Iris pigment epithelial cell (primary cell): Measurements from ENCODE around the gene CDH20.

Source experiments
- DNase-seq: peaks from one replicate; pipeline ENCODE4 v3.0.0-alpha.2; 2011; ENCODE audit warnings: low read depth

The CDH20 gene

DNA sequence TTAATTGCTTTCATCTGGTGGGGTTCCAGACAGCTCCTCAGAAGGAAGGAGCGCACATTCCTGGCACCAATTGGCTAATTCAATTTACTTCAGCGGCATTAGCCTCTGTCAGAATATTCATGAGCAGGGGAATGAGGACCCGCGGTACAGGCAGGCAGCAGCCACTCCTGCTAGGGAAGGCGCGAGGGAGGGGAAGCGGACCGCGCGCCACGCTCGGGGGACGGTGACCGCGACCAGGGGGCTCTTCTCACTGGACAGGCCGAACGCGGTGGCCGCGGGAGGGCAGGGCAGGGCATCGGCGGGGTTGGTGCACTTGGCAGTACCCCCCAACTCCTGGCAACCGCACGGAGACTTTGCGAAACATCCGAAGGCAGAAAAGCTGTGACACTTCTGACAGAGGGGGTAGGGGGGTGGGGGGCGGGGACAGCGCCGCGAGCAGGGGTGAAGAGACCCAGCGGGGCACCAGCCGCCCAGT is at the start of gene CDH20:
Gene CDH20, plus strand, starts transcription at position 160 of the 475 bp plus-strand sequence.
- peak; percentile 20 for DNase-seq

- no peak for DNase-seq
These were observed 49.2 kb upstream of the CDH20 start for GRCh38 chr18:61284039-61284438.

DNA sequence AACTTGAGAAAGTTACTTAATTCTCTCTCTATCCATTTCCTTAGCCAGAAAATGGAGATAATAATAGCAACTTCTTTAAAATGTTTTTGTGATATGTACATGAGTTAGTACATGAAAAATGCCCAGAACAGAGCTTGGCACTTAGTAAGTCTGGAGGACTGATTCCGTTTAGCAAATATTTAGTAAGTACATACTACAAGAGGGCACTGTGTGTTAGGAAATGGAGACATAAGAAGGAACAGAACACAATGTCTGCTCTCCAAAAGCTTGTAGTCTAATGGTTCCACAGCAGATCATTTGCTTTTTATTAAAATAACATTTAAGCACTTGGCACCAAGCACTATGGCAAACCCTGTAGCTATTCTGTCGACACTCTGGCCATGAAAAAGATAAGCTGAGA is 47.5 kb upstream of the CDH20 start:
- DNase-seq: no peak

- no peak for DNase-seq
These were observed 46.4 kb upstream of the CDH20 start for GRCh38 chr18:61286867-61287266.

DNA sequence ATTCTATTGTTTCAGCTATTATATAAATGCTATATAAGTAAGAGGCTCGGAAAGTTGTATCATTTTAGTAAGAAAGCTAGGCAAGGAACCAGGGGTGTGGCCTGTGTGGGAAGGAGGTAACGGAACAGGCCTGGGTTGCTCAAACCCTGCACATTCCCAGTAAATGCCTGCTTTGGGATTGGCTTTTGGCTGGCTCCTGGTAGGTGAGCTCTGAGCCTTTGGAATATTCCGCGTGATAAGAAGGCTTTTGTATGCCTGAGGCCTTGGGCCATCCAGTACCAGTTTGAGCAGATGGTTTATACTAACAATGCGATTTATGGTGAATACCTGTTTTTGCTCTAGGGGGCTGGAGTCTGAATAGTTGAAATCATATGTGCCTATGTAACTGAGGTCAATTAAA is 42.6 kb upstream of the CDH20 start:
- no peak for DNase-seq

DNA sequence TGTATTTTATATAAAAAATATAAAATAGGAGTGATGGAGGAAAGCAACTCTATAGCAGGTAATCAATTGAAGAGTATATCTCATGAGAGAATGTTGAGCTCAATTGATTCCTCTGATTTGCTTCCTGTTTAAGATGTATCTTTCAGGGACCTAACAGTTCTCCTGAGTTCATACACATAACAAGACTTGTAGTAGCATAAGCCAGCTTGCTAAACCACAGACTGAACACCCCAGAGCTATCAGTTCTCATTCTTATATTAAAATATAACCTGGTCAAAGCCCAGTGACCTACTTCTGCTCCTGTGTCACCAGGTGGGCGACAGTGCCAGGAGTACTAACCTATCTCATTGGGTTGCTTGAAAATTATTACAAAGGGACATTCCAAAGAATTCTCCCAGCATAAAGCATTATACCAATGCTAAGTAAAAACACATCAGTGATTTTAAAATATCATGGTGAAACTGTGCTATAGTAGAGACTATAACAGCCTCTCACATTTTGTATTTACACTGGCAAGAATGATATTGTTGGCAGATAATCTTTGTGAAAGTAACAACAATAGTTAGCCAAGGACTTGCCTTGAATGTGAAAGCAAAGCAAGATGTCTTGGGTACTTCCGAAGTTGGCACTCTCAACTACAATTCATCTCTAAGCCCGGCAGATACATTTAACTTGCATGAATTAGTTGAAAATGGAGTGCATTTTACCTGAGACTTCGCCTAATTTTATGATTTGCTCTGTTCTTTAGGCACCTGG is 40.8 kb upstream of the CDH20 start:
- no peak for DNase-seq

- DNase-seq: no peak
These were observed 38.1 kb upstream of the CDH20 start for GRCh38 chr18:61295153-61295552.

DNA sequence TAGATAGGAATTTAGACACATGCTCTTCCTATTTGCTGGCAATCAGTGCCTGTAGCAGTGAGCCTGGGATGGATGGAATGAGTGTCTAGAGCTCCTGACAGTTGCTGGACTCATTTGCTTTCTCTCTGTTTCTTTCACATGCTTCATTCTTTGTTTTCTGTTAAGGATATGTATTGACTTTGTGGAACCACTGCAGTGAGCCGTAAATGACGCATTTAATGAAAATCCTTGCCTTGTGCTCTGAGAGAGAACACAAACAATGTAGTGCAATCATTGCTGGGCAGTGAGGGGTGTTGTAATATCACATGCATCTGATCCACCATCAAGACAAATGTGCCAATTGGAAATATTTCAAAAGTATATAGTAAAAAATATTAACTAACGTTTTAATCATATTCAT is 25.2 kb upstream of the CDH20 start:
- peak; percentile 35 for DNase-seq

DNA sequence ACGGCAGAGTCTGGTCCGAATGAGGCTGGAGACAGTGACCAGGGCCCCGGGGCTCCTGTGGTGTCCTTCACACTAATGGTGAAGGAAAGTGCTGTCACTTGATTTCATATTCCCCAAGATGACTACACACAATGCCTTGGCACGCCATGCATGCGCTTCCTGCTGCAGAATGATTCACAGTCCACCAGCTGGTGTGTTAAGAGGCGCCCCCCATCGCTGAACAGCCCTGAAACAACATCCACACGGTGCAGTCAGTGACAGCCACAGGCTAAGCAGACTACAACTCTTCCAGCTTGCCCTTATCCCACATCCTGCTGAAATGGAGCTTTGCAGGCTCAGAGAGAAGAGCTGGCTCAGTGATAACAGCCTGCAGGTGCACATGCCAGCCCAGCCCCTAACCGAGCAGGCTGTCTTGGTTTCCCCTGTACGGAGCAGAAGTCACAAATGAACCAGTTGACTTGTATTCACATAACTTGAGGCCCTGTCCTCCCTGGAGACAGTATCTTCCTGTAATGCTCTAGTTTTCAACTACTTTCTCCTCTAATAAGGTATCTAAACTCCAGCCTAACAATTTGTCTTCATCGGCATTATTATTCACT is 24.3 kb upstream of the CDH20 start:
- peak; percentile 10 for DNase-seq

DNA sequence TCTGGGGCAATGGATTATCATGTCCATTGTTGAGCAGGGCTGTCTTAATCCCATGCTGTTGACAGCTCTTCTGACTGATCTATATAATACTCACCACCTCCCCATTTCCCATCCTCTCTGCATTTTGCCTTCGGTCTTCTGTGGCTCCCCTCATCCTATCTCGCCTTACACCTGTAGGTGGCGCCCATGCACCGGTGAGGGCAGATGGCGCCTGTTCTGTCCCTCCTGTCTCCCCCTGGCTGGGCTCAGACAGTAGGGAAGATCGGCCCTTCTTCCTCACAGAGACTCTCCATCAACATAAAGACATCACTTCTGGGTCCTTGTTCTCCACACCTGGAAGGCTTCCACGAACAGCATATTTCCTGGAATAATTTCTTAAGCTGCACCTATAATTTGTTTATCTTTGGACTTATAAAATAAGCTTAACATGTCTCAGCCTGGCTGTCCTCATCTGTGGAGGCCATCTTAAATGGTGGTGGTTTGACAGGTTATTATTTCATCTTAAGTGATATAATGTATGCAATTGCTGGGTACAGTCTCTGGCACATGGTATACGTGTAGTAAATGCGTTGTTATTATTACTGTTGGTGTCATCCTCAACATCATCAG is 10.9 kb upstream of the CDH20 start:
- DNase-seq: peak; percentile 66

- peak; percentile 40 for DNase-seq
These were observed 9.3 kb upstream of the CDH20 start for GRCh38 chr18:61323951-61324350.

DNA sequence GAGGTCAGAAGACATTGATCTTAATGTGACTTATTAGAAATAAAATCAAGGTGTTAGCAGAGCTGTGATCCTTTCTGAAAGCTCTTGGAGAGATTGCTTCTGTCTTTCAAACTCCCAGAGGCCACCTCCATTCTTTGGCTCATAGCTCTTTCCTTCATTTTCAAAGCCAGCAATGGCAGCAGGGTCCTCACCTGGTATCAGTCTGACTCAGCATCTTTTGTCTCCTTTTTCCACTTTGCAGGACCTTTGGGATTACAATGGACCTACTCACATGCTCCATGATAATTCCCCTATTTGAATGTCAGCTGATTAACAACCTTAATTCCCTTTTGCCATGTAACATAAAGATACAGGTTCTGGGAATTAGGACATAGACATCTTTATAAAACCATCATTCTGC is 6.8 kb upstream of the CDH20 start:
- DNase-seq: no peak

- no peak for DNase-seq
These were observed 3.8 kb upstream of the CDH20 start for GRCh38 chr18:61329398-61329797.

DNA sequence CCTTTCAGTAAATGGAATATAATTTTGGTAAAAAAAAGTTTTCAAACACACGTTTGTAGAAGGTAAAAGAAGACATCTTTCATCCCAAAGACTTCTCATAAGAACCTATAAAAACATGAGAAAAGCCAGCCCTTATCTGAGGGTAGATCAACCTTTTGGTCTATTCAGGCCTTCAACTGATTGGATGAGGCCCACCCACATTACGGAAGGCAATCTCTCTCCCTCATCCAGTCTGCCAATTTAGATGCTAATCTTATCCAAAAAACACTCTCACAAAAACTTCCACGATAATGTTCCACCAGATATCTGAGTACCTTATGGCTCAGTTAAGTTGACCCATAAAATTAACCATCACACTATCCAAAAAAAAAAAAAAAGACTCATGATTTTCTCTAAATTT is 2.2 kb upstream of the CDH20 start:
- DNase-seq: no peak

- peak; percentile 34 for DNase-seq
These were observed 688 bp downstream of the CDH20 start for GRCh38 chr18:61333746-61334490.

GRCh38 chr18:61334491-61334850 is 1.2 kb downstream of the CDH20 start:
- peak; percentile 47 for DNase-seq

DNA sequence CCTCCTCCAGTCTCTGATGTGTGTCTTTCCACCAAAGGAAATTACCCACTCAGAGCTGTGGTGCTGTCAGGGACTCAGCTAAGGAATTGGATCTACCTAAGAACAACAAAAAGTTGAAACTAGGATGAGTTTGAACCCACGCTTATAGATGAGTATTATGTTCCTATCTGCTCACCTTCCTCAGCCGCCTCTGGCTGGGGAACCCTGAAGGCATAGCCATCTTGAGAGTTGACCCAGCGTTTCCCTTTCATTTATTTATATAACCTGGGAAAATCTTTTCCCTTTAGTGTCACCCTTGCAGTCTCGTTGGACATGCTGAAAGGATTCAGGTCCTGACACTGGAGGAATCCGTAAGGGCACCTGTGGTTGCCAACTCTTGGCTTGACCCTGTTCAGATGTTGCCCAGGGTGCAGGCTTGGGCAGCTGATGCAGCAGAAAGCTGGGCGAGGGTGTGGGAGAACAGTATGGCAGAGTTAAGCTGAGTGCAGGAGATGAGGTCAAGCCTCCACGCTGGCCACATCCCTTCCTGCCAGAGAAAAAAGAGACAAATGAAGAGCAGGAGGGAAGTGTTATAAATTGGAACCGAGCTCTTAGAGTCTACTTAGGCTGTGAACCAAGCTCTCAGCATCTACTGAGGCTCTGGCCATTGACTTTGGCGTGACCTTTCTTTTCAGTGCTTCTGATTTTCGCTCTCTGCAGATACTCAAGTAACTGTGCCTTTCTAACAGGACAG is 1.9 kb downstream of the CDH20 start:
- peak; percentile 48 for DNase-seq

GRCh38 chr18:61335684-61336555 is 2.7 kb downstream of the CDH20 start:
- peak; percentile 51 for DNase-seq

DNA sequence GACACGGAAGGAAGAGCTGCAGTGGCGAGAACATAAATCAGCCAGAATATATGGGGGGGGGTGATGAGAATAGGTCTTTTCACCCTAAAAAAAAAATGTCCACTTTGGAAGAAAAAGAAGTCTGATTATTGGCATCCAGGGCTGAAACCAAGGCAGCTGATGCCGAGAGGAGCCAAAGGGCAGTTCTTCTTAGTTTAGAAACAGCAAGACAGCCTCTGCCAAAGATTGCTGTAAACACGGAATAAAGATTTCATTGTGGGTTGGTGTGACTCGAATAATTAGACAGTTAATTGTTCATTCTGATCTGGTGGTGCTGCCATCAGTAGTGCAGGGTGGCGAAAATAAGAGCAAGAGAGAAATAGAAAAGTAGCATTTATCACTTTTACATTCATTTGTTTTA is 3.5 kb downstream of the CDH20 start:
- no peak for DNase-seq

DNA sequence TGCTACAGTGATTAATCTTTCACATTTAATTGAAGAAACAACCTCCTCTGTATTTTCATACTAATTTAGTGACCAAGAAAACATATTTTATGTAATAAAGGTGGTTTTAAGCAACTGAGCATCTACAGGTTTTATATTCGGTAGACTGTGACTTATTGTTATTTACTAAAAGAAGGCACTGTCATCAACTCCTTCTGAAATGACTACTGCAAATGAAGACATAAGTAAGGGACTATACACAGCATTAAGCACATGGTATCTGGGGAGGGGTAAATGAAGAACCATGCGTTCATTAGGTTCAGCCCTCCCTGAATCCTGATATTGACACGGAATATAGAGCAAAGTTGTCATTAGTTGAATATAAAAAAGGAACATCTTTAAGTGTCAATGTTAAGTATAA is 4.3 kb downstream of the CDH20 start:
- no peak for DNase-seq

DNA sequence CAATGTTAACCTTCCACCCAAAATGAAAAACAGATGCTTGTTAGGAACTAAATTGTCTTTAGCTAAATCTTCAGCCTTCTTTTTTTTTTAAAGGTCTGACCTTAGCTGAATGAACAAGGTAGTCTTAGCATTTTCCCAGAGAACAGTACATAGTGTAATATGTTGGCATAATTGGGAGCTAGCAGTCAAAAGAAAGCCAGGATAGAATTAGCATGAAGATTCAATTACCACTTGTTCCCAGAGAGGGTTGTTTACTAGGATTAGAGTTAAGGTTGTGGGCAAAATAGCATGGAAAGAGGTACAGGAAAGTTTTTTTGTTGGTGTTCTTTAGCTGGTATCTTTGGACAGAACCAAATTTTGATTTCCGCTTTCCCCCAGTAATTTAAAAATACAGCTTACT is 6.9 kb downstream of the CDH20 start:
- no peak for DNase-seq
